Mucosa of gallbladder (tissue), 1 donor: ENCODE results near the gene SH3PXD2B. TPM values are rescaled to one million over a fixed set of nuclear protein-coding genes. Genes with fewer than 3 reads are reported as not detected.
A peak's percentile ranks its signal among the peaks of the same experiment; 100 is the strongest.
"Not testable (repeated sequence)": the region's sequence is repeated elsewhere in the genome, so short reads cannot be mapped to it uniquely, and the experiment has no call there.

Source experiments
- DNase-seq: peaks from one replicate; pipeline ENCODE4 v3.0.0-alpha.2; 2020; ENCODE audit warnings: low spot score
- total RNA-seq: library from RNA; stranded (reverse); gene quantifications from one replicate; pipeline ENCODE4 v1.2.1, GENCODE V29; 2021
- donor health status: DM: no; HTN: no; CAD: no.

Gene SH3PXD2B
- total RNA-seq, 1 donor from 2014 or later, result 30.6 TPM

DNA sequence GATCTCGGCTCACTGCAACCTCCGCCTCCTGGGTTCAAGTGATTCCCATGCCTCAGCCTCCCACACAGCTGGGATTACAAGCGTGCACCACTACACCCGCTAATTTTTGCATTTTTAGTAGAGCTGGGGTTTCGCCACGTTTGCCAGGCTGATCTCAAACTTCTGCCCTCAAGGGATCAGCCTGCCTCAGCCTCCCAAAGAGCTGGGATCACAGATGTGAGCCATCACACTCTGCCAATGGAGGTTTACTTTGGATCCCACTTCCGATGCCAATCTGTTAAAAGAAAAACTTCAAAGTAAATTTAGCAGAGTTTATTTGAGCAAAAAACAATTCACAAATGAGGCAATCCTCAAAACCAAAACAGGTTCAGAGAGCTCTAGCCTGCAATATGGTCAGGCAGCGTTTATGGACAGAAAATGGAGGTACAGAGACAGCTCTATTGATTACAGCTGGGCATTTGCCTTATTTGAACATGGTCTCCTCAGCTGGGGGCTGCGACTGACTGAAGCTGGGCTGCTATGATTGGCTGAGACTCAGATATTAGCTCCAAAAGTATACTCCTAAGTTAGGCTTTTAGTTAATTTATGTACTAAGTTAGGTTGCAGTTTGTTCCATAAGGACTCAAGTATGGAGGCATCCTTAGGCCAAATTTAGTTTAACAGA, 152.1 kb downstream of the SH3PXD2B start:
- no peak for DNase-seq

DNA sequence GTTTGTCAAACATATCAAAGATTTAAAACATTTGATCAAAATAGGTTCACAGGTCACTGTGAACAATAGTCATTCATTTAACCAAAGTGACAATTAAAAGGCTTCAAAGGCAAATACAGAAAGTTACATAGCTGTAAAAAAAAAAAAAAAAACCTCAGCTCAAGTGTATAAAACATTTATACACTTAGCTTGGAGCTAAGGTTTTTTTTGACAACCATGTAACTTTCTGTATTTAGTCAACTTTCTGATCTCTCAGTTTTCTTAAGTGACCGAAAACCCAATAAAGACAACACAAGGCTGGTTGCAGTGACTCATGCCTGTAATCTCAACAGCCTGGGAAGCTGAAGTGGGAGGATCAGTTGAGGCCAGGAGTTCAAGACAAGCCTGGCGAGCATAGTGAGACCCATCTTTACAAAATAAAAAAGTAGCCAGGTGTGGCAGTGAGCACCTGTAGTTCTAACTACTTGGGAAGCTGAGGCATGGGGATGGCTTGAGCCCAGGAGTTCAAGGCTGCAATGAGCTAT, 154.3 kb downstream of the SH3PXD2B start:
- no peak for DNase-seq

DNA sequence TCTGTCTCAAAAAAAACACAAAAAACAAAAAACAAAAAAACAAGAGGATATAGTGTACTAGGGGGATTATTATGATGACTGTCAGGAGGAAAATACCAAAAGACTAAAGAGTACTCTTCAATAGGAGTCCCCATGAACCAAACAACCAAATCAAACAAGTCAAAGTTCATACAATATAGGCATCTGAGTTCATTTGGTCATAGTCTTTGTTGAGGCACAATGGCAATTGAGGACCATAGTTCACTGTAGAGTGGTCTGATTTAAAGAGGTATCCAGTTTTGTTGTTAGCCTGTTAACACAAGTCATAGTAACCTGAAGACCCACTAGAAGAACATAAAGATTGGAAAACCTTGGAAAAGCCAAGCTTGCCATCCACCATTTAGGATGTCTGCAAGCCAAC, 159.5 kb downstream of the SH3PXD2B start:
- DNase-seq, result no peak

DNA sequence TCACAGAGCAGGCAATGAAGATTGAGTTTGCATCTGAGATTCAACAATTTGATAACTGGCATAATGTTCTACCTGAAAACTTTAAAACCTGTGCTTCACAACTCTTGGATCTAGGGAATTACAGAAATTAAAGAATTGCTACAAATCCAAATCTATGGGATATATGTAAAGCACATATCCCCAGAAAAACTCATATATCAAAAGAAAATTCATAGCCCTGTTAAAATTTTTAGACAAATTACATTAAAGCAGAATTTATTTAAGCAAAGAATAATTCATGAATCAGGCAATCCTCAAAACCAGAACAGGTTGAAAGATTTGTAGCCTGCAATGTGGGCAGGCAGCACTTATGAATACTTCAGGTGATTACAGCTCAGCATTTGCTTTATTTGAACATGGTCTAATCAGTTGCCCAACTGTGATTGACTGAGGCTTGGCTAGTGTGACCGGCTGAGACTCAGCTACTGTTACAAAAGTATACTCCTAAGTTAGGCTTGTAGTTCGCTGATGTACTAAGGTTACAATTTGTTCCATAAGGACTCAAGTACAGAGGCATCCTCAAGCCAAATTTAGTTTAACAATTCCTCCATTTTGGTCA, 160.5 kb downstream of the SH3PXD2B start:
- no peak for DNase-seq

DNA sequence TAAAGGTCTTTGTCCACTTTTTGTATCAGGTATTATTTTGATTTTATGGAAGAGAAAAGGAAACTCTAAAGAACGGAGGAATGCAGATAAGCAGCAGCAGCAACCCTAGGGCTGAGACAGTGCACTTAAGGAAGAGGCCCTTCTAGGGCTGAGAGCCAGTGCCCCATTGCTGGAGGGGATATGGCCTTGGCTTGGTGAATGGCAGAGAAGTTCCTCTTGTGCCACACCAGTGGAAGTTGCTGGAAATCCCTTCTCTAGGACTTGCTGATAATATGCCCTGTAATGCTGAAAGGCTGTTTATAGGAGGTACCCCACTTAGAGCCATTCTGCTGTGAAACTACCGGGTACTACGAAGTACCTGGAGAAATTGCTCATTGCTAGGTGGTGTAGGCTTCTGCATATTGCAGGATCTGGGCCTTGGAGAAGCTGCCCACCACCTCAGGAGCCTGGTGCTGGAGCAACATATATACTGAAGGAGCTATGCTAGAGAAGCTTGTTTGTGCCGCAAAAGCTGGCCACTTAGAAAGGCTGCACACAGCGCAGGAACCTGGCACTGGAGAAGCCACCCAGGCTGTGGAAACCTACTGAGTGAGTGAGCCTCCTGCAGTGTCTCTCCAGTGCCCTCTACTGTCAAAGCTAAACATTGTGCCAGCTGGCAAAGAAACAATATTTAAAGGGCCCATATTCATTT, 161.1 kb downstream of the SH3PXD2B start:
- DNase-seq, result peak; percentile 63

DNA sequence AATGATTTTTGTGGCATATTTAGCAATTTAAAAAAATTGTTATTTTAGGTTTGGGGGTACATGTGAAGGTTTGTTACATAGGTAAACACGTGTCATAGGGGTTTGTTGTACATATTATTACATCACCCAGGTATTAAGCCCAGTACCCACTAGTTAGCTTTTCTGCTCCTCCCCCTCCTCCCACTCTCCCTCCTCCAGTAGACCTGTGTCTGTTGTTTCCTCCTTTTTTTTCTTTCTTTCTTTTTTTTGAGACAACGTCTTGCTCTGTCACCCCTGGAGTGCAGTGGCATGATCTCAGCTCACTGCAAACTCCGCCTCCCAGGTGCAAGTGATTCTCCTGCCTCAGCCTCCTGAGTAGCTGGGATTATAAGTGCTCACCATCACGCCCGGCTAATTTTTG, 162.5 kb downstream of the SH3PXD2B start:
- DNase-seq, result not testable (repeated sequence)

DNA sequence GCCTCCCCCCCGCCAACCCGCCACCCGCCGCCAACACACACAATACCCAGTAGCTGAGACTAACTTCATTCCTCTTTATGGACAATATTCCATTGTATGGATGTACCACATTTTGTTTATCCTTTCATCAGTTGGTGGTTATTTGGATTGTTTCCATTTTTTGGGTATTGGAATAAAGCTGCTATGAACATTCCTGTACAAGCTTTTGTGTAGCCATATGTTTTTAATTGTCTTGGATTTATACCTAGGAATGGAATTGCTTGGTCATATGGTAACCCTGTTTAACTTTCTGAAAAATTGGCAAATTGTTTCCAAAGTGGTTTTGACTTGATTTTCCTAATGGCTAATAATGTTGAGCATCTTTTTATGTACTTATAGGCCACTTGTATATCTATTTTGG, 165.9 kb downstream of the SH3PXD2B start:
- DNase-seq, result no peak

DNA sequence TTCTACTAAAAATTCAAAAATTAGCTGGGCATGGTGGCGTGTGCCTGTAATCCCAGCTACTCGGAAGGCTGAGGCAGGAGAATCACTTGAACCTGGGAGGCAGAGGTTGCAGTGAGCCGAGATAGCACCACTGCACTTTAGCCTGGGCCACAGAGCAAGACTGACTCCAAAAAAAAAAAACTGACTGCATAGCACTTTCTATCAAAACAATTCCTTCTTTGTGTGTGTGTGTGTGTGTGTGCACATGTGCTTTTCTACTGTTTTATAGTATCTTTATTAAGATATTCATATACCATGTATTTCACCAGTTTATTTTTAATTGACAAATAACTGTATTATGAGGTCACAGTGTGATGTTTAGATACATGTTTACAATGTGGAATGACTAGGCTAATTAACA, 167.2 kb downstream of the SH3PXD2B start:
- DNase-seq, result not testable (repeated sequence)

DNA sequence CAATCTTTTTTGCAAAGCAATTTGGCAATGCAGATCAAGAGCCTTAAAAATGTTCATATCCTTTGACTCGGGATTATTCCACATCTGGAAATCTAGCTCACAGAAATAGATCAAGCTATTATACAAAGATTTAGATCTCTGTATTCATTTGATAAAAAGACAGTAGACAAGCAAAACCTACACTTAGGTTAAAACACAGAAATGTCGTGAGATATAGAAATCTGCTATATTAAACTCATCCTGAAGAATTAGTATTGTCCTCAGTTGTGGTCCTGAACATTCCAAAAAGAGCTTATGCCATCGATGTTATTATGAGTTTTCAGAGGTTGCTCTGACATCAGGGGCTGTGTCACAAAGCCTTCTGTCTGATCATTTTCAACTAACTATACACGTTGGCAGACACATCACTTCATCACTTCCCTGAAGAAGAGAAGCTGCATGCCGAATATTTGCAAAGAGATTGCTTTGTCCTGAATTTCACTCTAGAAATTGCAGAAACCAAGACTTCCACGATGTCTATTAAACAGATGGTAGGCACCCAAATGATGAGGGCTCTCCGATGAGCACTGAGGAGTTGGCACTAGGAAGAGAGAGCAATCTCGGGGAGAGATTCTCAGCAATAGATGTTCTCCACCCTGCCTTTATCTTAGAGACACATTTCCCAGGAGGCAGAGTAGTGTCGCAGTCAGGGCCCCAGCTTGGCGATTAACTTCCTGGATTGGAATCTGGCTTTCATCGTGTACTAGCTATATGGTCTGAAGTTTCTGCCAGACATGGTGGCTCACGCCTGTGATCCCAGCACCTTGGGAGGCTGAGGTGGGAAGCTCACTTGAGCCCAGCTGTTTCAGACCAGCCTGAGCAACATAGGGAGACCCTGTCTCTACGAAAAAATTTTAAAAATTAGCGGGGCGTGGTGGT, 168.8 kb downstream of the SH3PXD2B start:
- DNase-seq, result no peak

DNA sequence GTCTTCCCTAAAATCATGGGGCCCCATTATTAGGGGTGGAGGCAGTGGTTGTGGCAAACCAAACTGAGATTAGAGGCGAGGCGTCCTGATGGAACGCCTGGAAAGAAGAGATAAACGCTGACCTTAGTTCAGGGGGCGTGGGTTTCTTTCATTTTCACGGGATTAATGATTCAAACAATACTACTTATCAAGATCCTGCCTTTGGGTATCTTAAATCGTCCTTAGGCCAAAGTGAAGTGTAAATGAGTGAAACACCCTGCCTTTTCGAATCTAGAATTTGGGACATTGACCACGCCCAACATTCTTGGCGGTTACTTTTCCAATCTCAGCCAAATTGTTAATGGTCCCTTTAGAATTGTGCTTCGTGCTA, 169.7 kb downstream of the SH3PXD2B start:
- no peak for DNase-seq

DNA sequence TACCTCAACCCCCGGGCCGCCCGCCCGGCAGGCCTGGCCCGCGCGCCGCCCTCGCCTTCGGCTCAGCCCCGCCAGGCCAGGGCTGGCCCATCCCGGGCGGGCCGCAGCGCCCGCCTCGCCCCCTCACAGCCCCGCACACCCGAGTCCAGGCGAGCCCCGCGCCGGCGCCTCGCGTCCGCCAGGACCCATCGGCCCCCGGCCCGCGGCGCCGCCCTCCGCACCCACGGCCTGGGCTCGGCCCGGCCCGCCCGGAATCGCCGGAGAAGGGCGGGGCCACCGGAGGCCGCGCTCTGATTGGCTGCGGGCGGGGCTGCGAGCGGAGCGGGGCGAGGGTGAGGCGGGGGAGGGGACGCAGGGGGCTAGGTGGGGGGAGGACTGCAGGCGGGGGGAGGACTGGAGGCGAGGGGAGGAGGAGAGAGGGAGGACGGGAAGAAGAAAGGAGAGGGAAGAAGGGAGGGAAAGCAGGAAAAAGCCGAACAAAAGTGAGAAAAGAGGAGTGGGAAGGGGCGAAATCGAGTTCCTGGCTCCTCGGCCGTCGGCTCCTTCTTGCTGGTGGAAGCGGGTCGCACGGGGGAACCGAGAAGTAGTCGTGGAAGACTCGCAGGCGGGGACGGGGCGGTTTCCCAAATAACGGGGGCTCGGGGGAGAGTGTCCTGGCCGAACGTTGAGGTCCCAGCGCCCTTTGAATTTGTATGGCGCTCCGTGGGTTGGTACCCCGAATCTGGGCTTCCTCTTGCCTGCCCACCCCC, 170.3 kb downstream of the SH3PXD2B start:
- peak; percentile 71 for DNase-seq

DNA sequence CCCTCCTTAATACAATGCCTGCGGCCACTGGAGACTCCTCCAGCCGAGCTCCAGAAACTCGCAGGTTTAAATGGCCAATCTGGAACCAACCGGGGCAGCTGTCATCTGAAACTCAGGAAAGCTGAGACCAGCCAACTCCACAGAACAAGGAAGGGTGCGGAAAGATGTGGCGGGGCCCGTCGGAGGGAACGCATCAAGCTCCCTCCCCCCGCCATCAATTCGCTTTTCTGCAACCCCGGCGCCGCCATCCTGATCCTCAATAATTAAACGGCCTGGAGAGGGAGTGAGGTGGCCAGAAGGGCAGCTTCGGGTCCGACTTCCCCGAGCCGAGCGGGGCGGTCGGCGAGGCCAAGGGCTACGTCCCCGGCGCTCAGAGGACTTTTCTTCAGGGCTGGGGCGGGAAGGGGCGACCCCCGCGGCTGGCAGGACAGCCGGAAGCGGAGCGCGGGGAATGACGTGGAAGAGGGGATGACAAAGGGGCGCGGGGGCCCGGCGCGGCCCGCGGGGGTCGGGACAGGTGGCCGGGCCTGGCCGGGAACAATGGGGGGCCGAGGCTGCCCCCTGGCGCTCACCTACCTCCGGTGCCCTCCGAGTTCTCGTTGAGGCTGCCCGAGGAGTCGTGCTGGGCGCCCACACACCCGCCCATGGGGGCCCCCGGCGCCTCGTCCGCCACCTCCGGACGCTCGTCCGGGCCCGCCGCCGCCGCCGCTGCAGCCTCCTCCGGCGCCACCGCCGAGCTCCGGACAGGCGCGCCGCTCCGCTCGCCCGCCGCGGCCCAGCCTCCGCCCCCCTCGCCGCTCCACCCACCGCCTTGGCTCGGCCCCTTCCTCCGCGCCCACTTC, 171.1 kb downstream of the SH3PXD2B start, which contains the start of gene UBTD2:
UBTD2 (minus strand) TSS at position 745 of the 842 bp plus-strand sequence; CDS start at position 646, 99 bp downstream.
- DNase-seq, result peak; percentile 82

DNA sequence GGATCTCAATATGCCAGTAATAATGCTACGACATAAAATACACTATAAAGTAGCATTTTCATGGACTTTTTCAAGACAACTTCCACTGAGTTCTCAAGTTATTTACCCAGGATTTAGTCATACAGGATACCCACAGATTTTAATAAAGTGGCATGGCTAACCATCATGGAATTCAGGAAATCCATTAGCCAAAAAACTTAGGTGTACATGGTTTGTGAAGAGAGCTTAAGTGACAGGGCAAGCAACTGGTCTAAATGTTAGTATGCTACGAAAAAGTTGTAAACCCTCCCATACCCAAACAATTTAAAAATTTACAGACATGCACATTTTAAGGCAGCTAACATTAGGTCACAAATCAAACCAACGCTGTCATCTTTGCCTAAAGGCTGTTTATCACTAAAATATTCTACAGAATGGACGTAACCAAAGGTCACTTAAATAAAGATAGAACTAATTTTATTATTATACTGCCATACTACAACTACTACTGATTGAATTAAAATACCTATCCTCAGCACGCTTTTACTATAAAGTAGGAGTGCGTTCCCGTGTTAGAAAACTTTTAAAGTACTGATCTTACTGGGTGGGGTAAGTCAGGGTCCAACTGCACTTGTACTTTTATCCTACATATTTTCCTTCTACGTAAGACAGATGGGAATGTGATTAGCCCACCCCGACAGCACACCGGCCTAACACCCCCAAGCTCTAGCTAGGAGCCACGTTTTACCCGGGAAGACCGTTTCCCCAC, 171.9 kb downstream of the SH3PXD2B start:
- no peak for DNase-seq

DNA sequence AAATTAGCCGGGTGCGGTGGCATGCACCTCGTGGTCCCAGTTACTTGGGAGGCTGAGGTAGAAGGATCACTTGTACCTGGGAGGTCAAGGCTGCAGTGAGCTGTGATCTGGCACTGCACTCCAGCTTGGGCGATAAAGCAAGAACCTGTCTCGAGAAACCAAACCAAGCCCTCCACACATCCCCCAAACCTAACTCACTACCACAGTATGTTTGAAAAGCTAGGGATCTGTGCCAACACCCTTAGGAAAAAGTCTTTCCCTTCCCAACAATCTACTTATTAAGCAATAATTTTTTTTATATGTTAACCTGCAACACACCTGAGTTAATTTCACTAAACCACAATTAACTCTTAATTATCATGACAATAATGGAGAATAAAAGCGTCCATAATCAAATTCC, 173.0 kb downstream of the SH3PXD2B start:
- no peak for DNase-seq

DNA sequence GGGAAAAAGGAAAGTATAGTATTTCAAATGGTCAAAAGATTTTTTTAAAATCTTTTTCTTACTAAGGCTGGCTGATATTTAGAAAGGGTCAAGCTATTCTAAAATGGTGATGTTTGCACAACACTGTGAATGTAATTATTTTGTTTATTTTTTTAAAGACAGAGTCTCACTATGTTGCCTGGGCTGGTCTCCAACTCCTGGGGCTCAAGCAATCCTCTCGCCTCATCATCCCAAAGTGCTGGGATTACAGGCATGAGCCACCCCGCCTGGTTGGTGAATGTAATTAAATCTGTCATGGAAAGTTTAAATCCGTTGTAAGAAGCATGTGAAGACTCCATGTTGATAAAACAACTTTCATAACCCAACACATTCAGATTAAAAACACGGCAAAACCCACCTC, 173.4 kb downstream of the SH3PXD2B start:
- DNase-seq, result peak; percentile 14

DNA sequence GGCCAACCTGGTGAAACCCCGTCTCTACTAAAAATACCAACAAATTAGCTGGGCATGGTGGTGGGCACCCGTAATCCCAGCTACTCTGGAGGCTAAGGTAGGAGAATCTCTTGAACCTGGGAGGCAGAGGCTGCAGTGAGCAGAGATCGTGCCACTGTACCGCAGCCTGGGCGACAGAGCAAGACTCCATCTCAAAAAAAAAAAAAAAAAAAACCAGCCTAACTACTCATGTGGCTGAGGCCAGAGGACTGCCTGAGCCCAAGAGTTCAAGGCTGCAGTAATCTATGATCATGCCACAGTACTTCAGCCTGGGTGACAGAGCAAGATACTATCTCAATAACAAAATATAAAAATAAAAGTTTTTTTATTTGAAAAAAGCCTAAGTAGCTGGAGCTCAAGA, 174.0 kb downstream of the SH3PXD2B start:
- no peak for DNase-seq

DNA sequence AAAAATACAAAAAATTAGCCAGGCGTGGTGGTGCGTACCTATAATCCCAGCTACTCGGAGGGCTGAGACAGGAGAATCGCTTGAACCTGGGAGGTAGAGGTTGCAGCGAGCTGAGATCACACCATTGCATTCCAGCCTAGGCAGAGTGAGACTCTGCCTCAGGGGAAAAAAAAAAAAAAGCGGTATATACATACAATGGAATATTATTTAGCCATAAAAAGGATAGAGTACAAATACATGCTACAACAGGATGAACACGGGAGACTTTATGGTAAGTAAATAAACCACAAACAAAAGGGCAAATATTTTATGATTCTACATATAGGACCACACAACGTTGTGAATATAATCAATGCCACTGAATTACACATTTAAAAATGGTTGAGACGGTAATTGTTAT, 176.0 kb downstream of the SH3PXD2B start:
- no peak for DNase-seq

DNA sequence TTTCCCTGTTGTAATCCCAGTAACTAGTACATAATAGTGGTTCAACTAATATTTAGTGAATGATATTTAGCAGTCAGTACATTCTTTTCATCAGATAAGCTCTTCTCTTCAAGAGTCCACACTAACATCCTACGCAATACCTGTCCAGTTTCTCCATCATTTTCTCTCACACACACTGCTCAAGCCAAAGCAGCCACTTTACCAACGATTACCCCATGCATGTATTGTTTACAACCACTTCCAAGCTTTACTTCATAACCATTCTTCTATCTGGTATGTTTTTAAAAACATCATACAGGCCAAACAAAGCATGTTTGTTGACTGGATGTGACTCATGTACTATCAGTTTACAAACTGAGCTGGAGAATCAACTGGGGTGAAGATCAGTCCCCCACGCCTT, 178.1 kb downstream of the SH3PXD2B start:
- no peak for DNase-seq
